B cell (primary cell): ENCODE data around the gene CFAP100. TPM values are rescaled to one million over a fixed set of nuclear protein-coding genes. Genes with fewer than 3 reads are reported as not detected.

Experiments used
- ATAC-seq: fragments of 200-7000 bp; cut with Tn5 transposase; one replicate; pipeline ENCODE4 v1.10.0; 2021; ENCODE audit warnings: low read depth, mild to moderate bottlenecking, moderate number of reproducible peaks, moderate library complexity
- CTCF ChIA-PET: fragments of 350-600 bp; sonication (Branson Sonifier 250); formaldehyde crosslinking; loops from one replicate; lab custom pipeline; 2021; ENCODE audit warnings: antibody characterized with exemption, inconsistent platforms; lab: Charles Lee
- POLR2A ChIA-PET: fragments of 350-600 bp; sonication (Branson Sonifier 250); formaldehyde crosslinking; loops from one replicate; lab custom pipeline; 2021; ENCODE audit warnings: antibody characterized with exemption; lab: Charles Lee
- DNase-seq: peaks from one replicate; pipeline ENCODE4 v3.0.0; 2013
- H2AFZ ChIP-seq: 2 replicates; pipeline ENCODE4 v1.6.1; 2012; ENCODE audit warnings: mild to moderate bottlenecking, low read depth, low read length; ENCODE audit not compliant: insufficient read depth, poor library complexity, severe bottlenecking
- H3K27ac ChIP-seq, 2 donors: 1 replicate in 1 of 2; 2 replicates in 1 of 2; pipeline ENCODE4 v1.5.1; 2012 to 2013; ENCODE audit warnings: low read length in 2 of 2, mild to moderate bottlenecking in 2 of 2, moderate library complexity in 1 of 2
- H3K27me3 ChIP-seq, 4 experiments: fragments of 200-600 bp in 1 of 4; sonication (generic) in 1 of 4; replicated peaks in 1 of 4; 1 replicate in 2 of 4; 2 replicates in 2 of 4; pipeline versions ENCODE4 v1.6.1 to v1.7.0; 2013 to 2016; ENCODE audit warnings: low read length in 3 of 4, mild to moderate bottlenecking in 2 of 4, mixed read lengths in 1 of 4, moderate library complexity in 1 of 4; ENCODE audit not compliant: insufficient read depth in 4 of 4, control insufficient read depth in 3 of 4; ENCODE audit errors: control extremely low read depth in 1 of 4
- H3K36me3 ChIP-seq, 2 experiments: replicated peaks in 1 of 2; 1 replicate in 1 of 2; 2 replicates in 1 of 2; pipeline versions ENCODE4 v1.6.1 to v1.7.1; 2013; ENCODE audit warnings: low read length in 1 of 2; ENCODE audit not compliant: insufficient read depth in 2 of 2, control insufficient read depth in 1 of 2; ENCODE audit errors: control extremely low read depth in 1 of 2, extremely low read depth in 1 of 2
- H3K4me1 ChIP-seq, 2 donors: fragments of 200-600 bp in 1 of 2; sonication (generic) in 1 of 2; 1 replicate in 1 of 2; 2 replicates in 1 of 2; pipeline versions ENCODE4 v1.5.1 to v1.6.1; 2013 to 2017; ENCODE audit warnings: low read length in 2 of 2; ENCODE audit not compliant: control insufficient read depth in 2 of 2, insufficient read depth in 2 of 2
- H3K4me2 ChIP-seq: replicated peaks from 2 replicates; pipeline ENCODE3; 2012; ENCODE audit warnings: mild to moderate bottlenecking, low read depth, low read length; ENCODE audit not compliant: poor library complexity, severe bottlenecking
- H3K4me3 ChIP-seq, 5 experiments: fragments of 200-600 bp in 1 of 5; sonication (generic) in 1 of 5; 1 replicate in 3 of 5; 2 replicates in 2 of 5; pipeline versions ENCODE4 v1.5.1 to v1.7.0; 2011 to 2016; ENCODE audit warnings: low read length in 4 of 5, mild to moderate bottlenecking in 4 of 5, low read depth in 2 of 5, control low read depth in 1 of 5, moderate library complexity in 1 of 5; ENCODE audit not compliant: insufficient read depth in 1 of 5; ENCODE audit errors: control extremely low read depth in 1 of 5, extremely low read depth in 1 of 5
- H3K79me2 ChIP-seq: fragments of 200-600 bp; sonication (generic); one replicate; pipeline ENCODE4 v1.6.0; 2016; ENCODE audit warnings: low read length; ENCODE audit not compliant: control insufficient read depth, insufficient read depth
- H3K9ac ChIP-seq: fragments of 200-600 bp; sonication (generic); 2 replicates; pipeline ENCODE4 v1.6.1; 2017; ENCODE audit warnings: mild to moderate bottlenecking, low read length, moderate library complexity
- H3K9me3 ChIP-seq, 3 donors: one replicate each; pipeline versions ENCODE4 v1.6.1 to v1.7.1; 2013; ENCODE audit warnings: low read length in 2 of 3; ENCODE audit not compliant: control insufficient read depth in 2 of 3, insufficient read depth in 1 of 3; ENCODE audit errors: control extremely low read depth in 1 of 3
- H4K20me1 ChIP-seq: 2 replicates; pipeline ENCODE4 v1.6.0; 2012; ENCODE audit warnings: mild to moderate bottlenecking, low read length; ENCODE audit not compliant: insufficient read depth, control insufficient read depth, poor library complexity, severe bottlenecking
- H3K27ac Mint-ChIP-seq: one replicate; pipeline ENCODE4 v1.8.0; 2021; ENCODE audit warnings: mixed read lengths
- H3K27me3 Mint-ChIP-seq: one replicate; pipeline ENCODE4 v1.8.0; 2021; ENCODE audit warnings: mixed read lengths
- H3K4me1 Mint-ChIP-seq: one replicate; pipeline ENCODE4 v1.8.0; 2021; ENCODE audit warnings: mixed read lengths
- H3K4me3 Mint-ChIP-seq: one replicate; pipeline ENCODE4 v1.8.0; 2021; ENCODE audit warnings: mixed read lengths
- H3K9me3 Mint-ChIP-seq: one replicate; pipeline ENCODE4 v1.8.0; 2022; ENCODE audit warnings: mixed read lengths; ENCODE audit not compliant: insufficient read depth
- CTCF ChIP-seq: fragments of 200-600 bp; IDR thresholded peaks from one replicate; pipeline ENCODE4 v1.8.0; 2022; ENCODE audit warnings: antibody characterized with exemption, mild to moderate bottlenecking
- EZH2 ChIP-seq: IDR thresholded peaks from 2 replicates; pipeline ENCODE4 v1.6.1; 2012; ENCODE audit warnings: borderline replicate concordance, low read depth, mild to moderate bottlenecking, moderate library complexity, low read length; ENCODE audit not compliant: insufficient read depth, poor library complexity, severe bottlenecking
- WGBS: methylation state at CpG from one replicate; pipeline ENCODE4 v1.1.5; 2013; ENCODE audit warnings: missing lambda C conversion rate; ENCODE audit not compliant: insufficient coverage; 5-methylcytosine and 5-hydroxymethylcytosine counted together
- intact Hi-C: fragments of 100-400 bp; cut with micrococcal nuclease; formaldehyde crosslinking; loops from one replicate; pipeline ENCODE4 v1.10.0; 2022
- polyA plus RNA-seq: library from polyadenylated mRNA; depleted of rRNA; stranded (reverse); fragments of >200 nt; gene quantifications from 2 replicates; pipeline ENCODE4 v1.2.3, GENCODE V29; 2012
- total RNA-seq, 2 donors: library from RNA; stranded (reverse); fragments of 120-200 nt in 1 of 2; gene quantifications; 1 replicate in 1 of 2; 2 replicates in 1 of 2; pipeline versions ENCODE4 v1.2.3 to v1.2.4, GENCODE V29; 2013 to 2022

The CFAP100 gene
- total and polyA plus RNA-seq, 2 donors (not counting 1 experiment from before 2014, with no cell fraction given) = not detected

- Histone ChIP-seq H4K20me1 (no peaks in the 10 kb centered on the region), H3K4me1 (peaks cover 20 to 21% of the 10 kb centered on the region in 2 donors), H3K4me2 (no peak overlapping the region), H3K27ac (no peak overlapping the region), H3K36me3 (no peaks in the 10 kb centered on the region), H3K79me2 (no peaks in the 10 kb centered on the region), H3K9me3 (peaks cover 0 to 13% (median 0%) of the 10 kb centered on the region in 3 donors), H3K27me3 (peaks cover 0 to 47% (median 22%) of the 10 kb centered on the region in 4 experiments), H3K4me3 (no peak overlapping the region), H2AFZ (no peak overlapping the region), H3K9ac (no peak overlapping the region)
- WGBS = 73% methylated on average over 3 of the region's 3 CpGs
- ATAC-seq (no peak), DNase-seq (no peak)
- no peak for TF ChIP-seq CTCF
- no peak for TF ChIP-seq EZH2
- peaks cover 16% of the 10 kb centered on the region for H3K4me1 Mint-ChIP-seq
- ChIA-PET POLR2A (no interaction called here), CTCF (interaction anchor here (0.8 kb wide), 1 partner anchor 1215 kb away, joined by 3 read pairs; no protein-coding TSS in a partner anchor)
- H3K27me3 Mint-ChIP-seq = peaks cover 61% of the 10 kb centered on the region
- H3K27ac Mint-ChIP-seq = no peak overlapping the region
- H3K9me3 Mint-ChIP-seq = no peaks in the 10 kb centered on the region
- H3K4me3 Mint-ChIP-seq = no peak overlapping the region
- intact Hi-C loops = no loop called here
Observed at GRCh38 chr3:126360046-126360713, 34.5 kb upstream of the CFAP100 start.

- no peaks in the 10 kb centered on the region for H4K20me1 ChIP-seq
- ChIA-PET POLR2A (no interaction called here), CTCF (no interaction called here)
- H3K27ac ChIP-seq = no peak overlapping the region
- peaks cover 12% of the 10 kb centered on the region for H3K4me1 Mint-ChIP-seq
- H3K4me3 Mint-ChIP-seq = no peak overlapping the region
- no peak overlapping the region for H3K27ac Mint-ChIP-seq
- H3K79me2 ChIP-seq = no peaks in the 10 kb centered on the region
- no peak overlapping the region for H2AFZ ChIP-seq
- 82% methylated on average over 3 of the region's 3 CpGs for WGBS
- no peak for ATAC-seq
- H3K36me3 ChIP-seq = no peaks in the 10 kb centered on the region
- peaks cover 17% of the 10 kb centered on the region in 2 donors for H3K4me1 ChIP-seq
- H3K4me3 ChIP-seq = no peak overlapping the region
- peaks cover 0 to 12% (median 0%) of the 10 kb centered on the region in 3 donors for H3K9me3 ChIP-seq
- peaks cover 56% of the 10 kb centered on the region for H3K27me3 Mint-ChIP-seq
- H3K9ac ChIP-seq = no peak overlapping the region
- intact Hi-C loops = no loop called here
- no peak overlapping the region for H3K4me2 ChIP-seq
- TF ChIP-seq EZH2 (no peak), CTCF (no peak)
- DNase-seq = no peak
- H3K9me3 Mint-ChIP-seq = no peaks in the 10 kb centered on the region
- H3K27me3 ChIP-seq = peaks cover 0 to 42% (median 18%) of the 10 kb centered on the region in 4 experiments
Observed at GRCh38 chr3:126360714-126361060, 34.0 kb upstream of the CFAP100 start.
